ENCODE data around the gene BRMS1L. TPM values are rescaled to one million over a fixed set of nuclear protein-coding genes. Genes with fewer than 3 reads are reported as not detected.
"Not testable (repeated sequence)": the region's sequence is repeated elsewhere in the genome, so short reads cannot be mapped to it uniquely, and the experiment has no call there.

Gene BRMS1L
- total RNA-seq, 1 donor from 2014 or later = 15.9 TPM

DNA sequence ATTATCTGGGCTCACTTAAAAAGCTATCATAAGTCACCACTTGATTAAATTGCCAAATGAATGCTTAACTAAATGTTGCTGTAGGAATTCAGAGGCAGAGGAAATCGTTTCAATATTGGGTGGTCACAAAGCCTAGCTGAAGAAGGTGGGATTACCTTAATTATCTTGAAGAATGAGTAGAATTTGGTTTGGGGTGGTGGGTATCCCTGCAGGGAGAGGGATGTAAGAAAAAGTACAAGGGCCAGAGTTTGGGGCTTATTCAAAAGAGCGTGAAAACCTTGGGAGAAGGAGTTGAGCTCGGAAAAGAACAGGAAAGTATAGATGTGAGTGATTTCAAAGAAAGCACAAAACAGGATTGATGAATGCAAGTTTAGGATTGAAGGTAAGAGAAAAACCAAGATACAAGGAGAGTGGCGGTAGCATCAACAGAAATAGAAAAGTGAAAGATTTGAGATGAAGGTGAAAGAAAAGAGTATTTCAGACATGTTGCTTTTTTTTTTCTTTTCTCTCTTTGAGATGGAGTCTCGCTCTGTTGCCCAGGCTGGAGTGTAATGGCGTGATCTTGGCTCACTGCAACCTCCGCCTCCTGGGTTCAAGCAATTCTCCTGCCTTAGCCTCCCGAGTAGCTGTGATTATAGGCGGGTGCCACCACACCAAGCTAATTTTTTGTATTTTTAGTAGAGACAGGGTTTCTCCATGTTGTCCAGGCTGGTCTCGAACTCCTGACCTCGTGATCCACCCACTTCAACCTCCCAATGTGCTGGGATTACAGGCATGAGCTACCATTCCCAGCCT, 1.7 kb downstream of the BRMS1L start:
- Mint-ChIP-seq H3K9me3 (ENCODE audit: unreplicated experiment) (peaks cover 8% of the 10 kb centered on the region), H3K27me3 (ENCODE audit: unreplicated experiment) (peaks cover 2% of the 10 kb centered on the region), H3K36me3 (ENCODE audit: unreplicated experiment) (no peaks in the 10 kb centered on the region), H3K4me1 (ENCODE audit: low read depth, unreplicated experiment) (peaks cover 9% of the 10 kb centered on the region), H3K4me3 (ENCODE audit: unreplicated experiment) (peak overlapping the region; percentile 91), H3K27ac (ENCODE audit: unreplicated experiment) (no peak overlapping the region)
- no peak for DNase-seq
- TF ChIP-seq, protein P1, sequence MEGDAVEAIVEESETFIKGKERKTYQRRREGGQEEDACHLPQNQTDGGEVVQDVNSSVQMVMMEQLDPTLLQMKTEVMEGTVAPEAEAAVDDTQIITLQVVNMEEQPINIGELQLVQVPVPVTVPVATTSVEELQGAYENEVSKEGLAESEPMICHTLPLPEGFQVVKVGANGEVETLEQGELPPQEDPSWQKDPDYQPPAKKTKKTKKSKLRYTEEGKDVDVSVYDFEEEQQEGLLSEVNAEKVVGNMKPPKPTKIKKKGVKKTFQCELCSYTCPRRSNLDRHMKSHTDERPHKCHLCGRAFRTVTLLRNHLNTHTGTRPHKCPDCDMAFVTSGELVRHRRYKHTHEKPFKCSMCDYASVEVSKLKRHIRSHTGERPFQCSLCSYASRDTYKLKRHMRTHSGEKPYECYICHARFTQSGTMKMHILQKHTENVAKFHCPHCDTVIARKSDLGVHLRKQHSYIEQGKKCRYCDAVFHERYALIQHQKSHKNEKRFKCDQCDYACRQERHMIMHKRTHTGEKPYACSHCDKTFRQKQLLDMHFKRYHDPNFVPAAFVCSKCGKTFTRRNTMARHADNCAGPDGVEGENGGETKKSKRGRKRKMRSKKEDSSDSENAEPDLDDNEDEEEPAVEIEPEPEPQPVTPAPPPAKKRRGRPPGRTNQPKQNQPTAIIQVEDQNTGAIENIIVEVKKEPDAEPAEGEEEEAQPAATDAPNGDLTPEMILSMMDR (IDR thresholded peaks at IDR 0.05; ENCODE audit: partially characterized antibody, unreplicated experiment) = no peak

- DNase-seq = no peak
- peaks cover 9% of the 10 kb centered on the region for H3K4me1 Mint-ChIP-seq (ENCODE audit: low read depth, unreplicated experiment)
- TF ChIP-seq, protein P1 (IDR thresholded peaks at IDR 0.05; ENCODE audit: partially characterized antibody, unreplicated experiment) = no peak
- H3K4me3 Mint-ChIP-seq (ENCODE audit: unreplicated experiment) = no peak overlapping the region
- H3K27ac Mint-ChIP-seq (ENCODE audit: unreplicated experiment) = no peak overlapping the region
- H3K27me3 Mint-ChIP-seq (ENCODE audit: unreplicated experiment) = peaks cover 2% of the 10 kb centered on the region
- H3K9me3 Mint-ChIP-seq (ENCODE audit: unreplicated experiment) = peaks cover 8% of the 10 kb centered on the region
- H3K36me3 Mint-ChIP-seq (ENCODE audit: unreplicated experiment) = no peaks in the 10 kb centered on the region
Observed at GRCh38 chr14:35829449-35829848, 3.3 kb downstream of the BRMS1L start.

DNA sequence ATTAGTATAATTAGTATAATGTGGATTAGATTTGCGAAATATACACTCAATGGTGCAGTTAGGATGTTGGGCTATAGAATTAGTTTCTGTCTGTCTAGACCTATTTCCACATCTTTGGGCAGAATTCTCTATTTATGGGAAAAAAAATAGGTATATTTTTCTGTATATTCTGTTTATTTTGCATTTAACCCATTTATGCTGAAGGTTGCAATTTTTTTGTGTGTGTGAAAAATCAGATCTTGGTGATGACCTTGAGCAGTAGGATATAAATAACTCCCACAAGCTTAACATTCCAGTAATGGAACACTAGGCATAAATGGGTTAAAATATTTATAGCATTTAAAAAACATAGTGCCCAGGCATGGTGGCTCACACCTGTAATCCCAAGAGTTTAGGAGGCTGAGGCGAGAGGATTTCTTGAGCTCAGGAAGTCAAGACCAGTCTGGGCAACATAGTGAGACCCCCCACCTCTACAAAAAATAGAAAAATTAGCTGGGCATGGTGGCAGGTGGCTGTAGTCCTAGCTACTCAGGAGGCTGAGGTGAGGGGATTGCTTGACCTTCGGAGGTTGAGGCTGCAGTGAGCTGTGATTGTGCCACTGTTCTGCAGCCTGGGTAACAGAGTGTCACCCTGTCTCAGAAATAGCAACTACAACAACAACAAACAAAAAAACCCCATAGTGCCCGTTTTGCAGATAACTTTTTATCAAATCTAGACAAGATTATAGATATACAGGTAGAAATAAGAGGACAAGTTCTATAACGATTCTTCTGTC, 9.3 kb downstream of the BRMS1L start:
- no peak overlapping the region for H3K27ac Mint-ChIP-seq (ENCODE audit: unreplicated experiment)
- H3K4me3 Mint-ChIP-seq (ENCODE audit: unreplicated experiment) = no peak overlapping the region
- no peaks in the 10 kb centered on the region for H3K9me3 Mint-ChIP-seq (ENCODE audit: unreplicated experiment)
- H3K4me1 Mint-ChIP-seq (ENCODE audit: low read depth, unreplicated experiment) = no peaks in the 10 kb centered on the region
- no peak for DNase-seq
- H3K27me3 Mint-ChIP-seq (ENCODE audit: unreplicated experiment) = no peaks in the 10 kb centered on the region
- TF ChIP-seq, protein P1 (IDR thresholded peaks at IDR 0.05; ENCODE audit: partially characterized antibody, unreplicated experiment) = no peak
- peaks cover 17% of the 10 kb centered on the region for H3K36me3 Mint-ChIP-seq (ENCODE audit: unreplicated experiment)

DNA sequence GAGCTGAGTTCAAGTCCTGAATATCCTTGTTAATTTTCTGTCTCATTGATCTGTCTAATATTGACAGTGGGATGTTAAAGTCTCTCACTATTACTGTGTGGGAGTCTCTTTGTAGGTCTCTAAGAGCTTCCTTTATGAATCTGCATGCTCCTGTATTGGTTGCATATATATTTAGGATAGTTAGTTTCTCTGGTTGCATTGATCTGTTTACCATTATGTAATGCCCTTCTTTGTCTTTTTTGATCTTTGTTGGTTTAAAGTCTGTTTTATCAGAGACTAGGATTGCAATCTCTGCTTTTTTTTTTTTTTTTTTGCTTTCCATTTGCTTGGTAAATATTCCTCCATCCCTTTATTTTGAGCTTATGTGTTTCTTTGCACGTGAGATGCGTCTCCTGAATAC, 15.6 kb downstream of the BRMS1L start:
- peaks cover 41% of the 10 kb centered on the region for H3K36me3 Mint-ChIP-seq (ENCODE audit: unreplicated experiment)
- H3K9me3 Mint-ChIP-seq (ENCODE audit: unreplicated experiment); DNase-seq; H3K27ac Mint-ChIP-seq (ENCODE audit: unreplicated experiment); H3K4me3 Mint-ChIP-seq (ENCODE audit: unreplicated experiment); H3K4me1 Mint-ChIP-seq (ENCODE audit: low read depth, unreplicated experiment); H3K27me3 Mint-ChIP-seq (ENCODE audit: unreplicated experiment): not testable (repeated sequence)

- not testable (repeated sequence) for DNase-seq; H3K4me3 Mint-ChIP-seq (ENCODE audit: unreplicated experiment); H3K9me3 Mint-ChIP-seq (ENCODE audit: unreplicated experiment); H3K27me3 Mint-ChIP-seq (ENCODE audit: unreplicated experiment); H3K4me1 Mint-ChIP-seq (ENCODE audit: low read depth, unreplicated experiment); H3K27ac Mint-ChIP-seq (ENCODE audit: unreplicated experiment)
- H3K36me3 Mint-ChIP-seq (ENCODE audit: unreplicated experiment) = peaks cover 41% of the 10 kb centered on the region
Observed at GRCh38 chr14:35842245-35842644, 16.1 kb downstream of the BRMS1L start.

DNA sequence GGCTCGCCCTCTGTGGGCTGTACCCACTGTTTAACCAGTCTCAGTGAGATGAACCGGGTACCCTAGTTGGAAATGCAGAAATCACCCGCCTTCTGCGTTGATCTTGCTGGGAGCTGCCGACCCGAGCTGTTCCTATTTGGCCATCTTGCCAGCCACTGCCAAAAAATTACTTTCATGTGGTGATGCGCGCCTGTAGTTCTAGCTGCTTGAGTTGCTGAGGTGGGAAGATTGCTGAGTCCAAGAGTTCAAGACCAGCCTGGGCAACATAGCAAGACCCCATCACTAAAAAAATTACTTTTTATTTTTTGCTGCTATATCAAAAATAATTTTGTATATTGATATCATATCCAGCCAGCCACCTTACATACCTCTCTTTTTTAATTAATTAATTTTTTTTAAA, 18.4 kb downstream of the BRMS1L start:
- Mint-ChIP-seq H3K4me1 (ENCODE audit: low read depth, unreplicated experiment) (no peaks in the 10 kb centered on the region), H3K27me3 (ENCODE audit: unreplicated experiment) (peaks cover 2% of the 10 kb centered on the region), H3K36me3 (ENCODE audit: unreplicated experiment) (peaks cover 30% of the 10 kb centered on the region), H3K27ac (ENCODE audit: unreplicated experiment) (no peak overlapping the region), H3K9me3 (ENCODE audit: unreplicated experiment) (peaks cover 10% of the 10 kb centered on the region), H3K4me3 (ENCODE audit: unreplicated experiment) (no peak overlapping the region)
- TF ChIP-seq, protein P1 (IDR thresholded peaks at IDR 0.05; ENCODE audit: partially characterized antibody, unreplicated experiment) = no peak
- DNase-seq = no peak
